HG03196 (cell line): Measurements from ENCODE around the gene NDRG3.
A peak's percentile ranks its signal among the peaks of the same experiment; 100 is the strongest.

Experiments
- ATAC-seq: cut with Tn5 transposase; IDR thresholded peaks from one replicate; pipeline ENCODE4 v1.9.1; 2021; ENCODE audit not compliant: unreplicated experiment

Gene NDRG3

GRCh38 chr20:36745927-36746659 is at the start of gene NDRG3:
TSS of gene NDRG3 (minus strand) at chr20:36746090. CDS start at chr20:36721735, 24,355 bp downstream.
- peak; percentile 80 for ATAC-seq

DNA sequence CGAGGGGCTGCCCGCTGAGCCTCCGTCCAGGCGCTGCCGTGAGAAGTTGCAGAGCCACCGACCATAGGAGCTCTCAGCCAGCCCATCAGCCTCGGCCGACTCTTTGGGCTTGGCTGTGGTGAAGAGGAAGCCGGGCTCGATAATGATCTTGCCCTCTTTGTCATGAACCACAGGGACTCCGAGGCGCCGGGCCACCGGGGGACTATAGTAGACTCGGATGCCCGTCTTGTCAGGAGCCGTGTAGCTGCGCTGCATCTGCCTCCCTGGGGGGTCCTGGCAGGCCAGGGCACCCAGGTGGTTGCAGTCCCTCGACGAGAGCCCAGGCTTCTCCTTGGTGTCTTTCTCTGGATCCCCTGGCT is 48.2 kb upstream of the NDRG3 start:
- no peak for ATAC-seq

GRCh38 chr20:36793294-36794115 is 47.6 kb upstream of the NDRG3 start:
- ATAC-seq, result no peak

DNA sequence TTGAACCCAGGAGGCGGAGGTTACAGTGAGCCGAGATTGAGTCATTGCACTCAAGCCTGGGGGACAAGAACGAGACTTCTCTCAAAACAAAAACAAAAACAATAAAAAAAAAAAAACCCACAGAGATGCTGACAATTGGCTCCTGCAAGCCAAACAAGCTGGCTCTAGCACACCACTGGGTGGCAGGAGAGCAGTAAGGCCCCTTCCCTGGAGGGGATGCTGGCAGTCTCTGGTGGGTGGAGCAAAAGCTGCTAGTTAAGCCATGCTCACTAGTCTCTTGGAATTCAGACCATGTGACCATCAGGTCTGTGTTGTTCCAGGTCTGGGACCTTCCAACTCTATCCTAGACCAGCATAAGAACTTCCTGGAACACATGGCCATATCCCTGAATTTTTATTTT is 46.5 kb upstream of the NDRG3 start:
- ATAC-seq, result no peak

DNA sequence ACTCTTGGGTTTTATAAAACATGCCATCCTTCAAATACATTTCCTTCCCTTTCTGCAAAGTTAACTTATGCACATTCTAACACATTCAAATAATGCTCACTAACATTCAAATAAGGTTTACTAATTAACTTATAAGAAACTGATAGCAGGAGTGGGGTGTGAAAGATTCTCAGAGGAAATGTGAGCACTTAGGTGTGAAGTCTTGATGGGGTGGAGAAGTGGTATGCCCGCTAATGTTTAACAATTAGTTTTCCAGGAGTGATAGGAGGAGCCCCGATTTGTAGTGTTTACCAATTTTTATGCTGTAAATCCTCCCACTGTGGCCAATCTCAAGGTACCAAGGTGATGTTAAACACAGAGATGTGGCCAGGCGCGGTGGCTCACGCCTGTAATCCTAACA is 46.0 kb upstream of the NDRG3 start:
- no peak for ATAC-seq

GRCh38 chr20:36786663-36787062 is 40.8 kb upstream of the NDRG3 start:
- no peak for ATAC-seq

- no peak for ATAC-seq
Measured at GRCh38 chr20:36786246-36786645, 40.4 kb upstream of the NDRG3 start.

DNA sequence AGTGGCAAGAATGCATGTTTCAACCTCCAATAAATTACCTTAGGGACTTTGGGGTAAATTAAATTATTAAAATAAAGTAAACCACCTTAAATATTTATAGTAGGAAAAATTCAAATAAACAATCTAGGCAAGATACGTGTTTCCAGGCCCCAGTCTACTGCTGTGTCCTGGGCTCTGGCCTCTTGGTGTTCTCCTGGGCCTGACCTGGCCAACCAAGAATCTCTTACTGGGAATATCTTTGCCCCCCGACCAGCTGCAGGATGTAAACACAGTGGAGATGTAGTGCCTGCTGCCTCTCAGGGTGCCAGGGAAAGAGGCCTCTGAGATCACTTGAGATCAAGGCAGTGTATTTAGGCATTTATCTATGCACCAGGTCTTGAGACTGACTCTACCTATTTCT is 39.4 kb upstream of the NDRG3 start:
- ATAC-seq, result no peak

GRCh38 chr20:36784900-36785299 is 39.0 kb upstream of the NDRG3 start:
- ATAC-seq, result no peak

GRCh38 chr20:36784116-36784515 is 38.2 kb upstream of the NDRG3 start:
- ATAC-seq, result no peak

- ATAC-seq, result no peak
Measured at GRCh38 chr20:36779656-36780025, 33.8 kb upstream of the NDRG3 start.

GRCh38 chr20:36778831-36779655 is 33.2 kb upstream of the NDRG3 start:
- ATAC-seq, result no peak

GRCh38 chr20:36777576-36777975 is 31.7 kb upstream of the NDRG3 start:
- no peak for ATAC-seq

- ATAC-seq, result no peak
Measured at GRCh38 chr20:36777167-36777566, 31.3 kb upstream of the NDRG3 start.

- ATAC-seq, result no peak
Measured at GRCh38 chr20:36775826-36776225, 29.9 kb upstream of the NDRG3 start.

- ATAC-seq, result no peak
Measured at GRCh38 chr20:36775196-36775595, 29.3 kb upstream of the NDRG3 start.

- peak; percentile 80 for ATAC-seq
Measured at GRCh38 chr20:36773597-36774390, 27.9 kb upstream of the NDRG3 start, which contains the start of gene DSN1. TSS of gene DSN1 (minus strand) at chr20:36773763. CDS start at chr20:36771458, 2,305 bp downstream.

DNA sequence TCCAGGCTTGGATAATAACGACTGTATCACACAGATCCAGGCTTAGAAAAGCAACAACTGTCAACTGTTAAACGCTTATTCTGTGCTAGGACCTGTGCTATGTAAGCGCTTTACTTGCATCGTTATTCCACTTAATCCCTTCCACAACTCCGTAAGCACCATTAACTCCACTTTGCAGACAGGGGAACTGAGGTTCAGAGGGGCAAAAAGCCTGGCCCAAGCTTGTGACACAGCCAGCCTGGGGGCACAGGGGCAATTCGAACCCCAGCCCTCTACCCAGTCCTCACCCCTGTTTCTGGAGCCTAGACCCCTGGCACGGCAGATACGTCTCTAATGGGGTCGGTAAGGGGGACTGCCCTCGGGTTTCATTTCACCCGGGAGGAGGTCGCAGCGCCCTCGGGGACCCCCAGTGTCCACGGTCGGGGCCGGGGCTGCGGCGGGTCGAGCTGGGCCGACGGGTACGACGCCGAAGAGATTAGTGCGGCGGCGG is 27.3 kb upstream of the NDRG3 start:
- ATAC-seq, result peak; percentile 4

DNA sequence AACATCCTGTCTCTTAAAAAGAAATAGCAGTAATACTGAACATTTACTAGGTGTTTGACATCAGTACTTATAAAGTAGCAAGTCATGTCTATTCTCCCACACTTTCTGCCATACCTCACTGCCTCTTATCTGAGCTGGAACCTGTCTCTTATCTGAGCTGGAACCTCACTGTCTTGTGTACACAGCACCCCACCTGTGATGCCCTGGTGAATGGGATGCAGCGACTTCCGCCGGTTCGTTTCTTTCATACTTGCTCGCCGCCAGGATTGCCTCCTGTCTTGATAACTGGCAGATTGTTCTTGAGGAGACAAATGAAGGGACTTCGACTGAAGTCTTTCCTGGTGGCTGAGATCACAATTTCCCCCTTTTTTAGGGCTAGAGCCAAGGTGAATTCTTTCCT is 24.8 kb upstream of the NDRG3 start:
- ATAC-seq, result no peak

DNA sequence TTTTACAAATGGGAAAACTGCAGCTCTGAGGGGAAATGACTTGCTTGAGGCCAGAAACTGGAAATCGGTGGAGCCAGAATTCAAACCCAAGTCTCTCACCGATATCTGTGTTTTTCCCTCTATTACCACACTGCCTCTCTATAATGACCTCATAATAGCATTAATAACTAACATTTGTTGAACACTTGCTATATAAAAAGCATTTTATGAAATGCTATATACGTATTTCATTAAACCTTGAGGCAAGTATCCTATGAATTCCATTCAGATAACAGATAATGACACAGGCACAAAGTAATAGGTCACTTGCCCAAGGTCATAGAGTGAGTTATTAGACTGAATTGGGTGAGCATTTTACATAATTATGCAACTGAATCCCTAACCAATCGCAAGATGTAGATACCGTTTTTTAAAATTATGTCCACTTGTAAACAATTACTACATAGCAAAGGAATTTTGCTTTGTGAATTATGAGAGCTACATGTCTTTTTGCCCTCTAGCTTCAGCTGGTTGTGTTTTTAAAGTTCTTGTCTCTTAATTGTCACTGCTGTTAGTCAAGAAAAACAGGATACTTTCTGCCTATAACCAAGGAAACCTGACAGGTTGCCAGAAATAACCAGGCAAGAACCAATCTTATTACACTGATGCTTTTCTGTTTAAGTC is 23.0 kb upstream of the NDRG3 start:
- ATAC-seq, result no peak
